Peyer's patch (tissue), 4 donors: ENCODE results near the gene YIPF1. TPM values are rescaled to one million over a fixed set of nuclear protein-coding genes. Genes with fewer than 3 reads are reported as not detected.

ENCODE experiments used
- DNase-seq, 3 donors: peaks; one replicate each; pipeline ENCODE4 v3.0.0-alpha.2; 2017 to 2019
- H3K27ac ChIP-seq, 4 donors: fragments of 200-600 bp; sonication (generic); one replicate each; pipeline ENCODE4 v1.5.1; 2016 to 2019
- H3K27me3 ChIP-seq, 2 donors: fragments of 200-600 bp; sonication (generic); one replicate each; pipeline ENCODE4 v1.5.1; 2019
- H3K36me3 ChIP-seq, 3 donors: fragments of 200-600 bp; sonication (generic); one replicate each; pipeline ENCODE4 v1.5.1; 2016 to 2019
- H3K4me1 ChIP-seq, 4 donors: fragments of 200-600 bp; sonication (generic); one replicate each; pipeline ENCODE4 v1.5.1; 2016 to 2019
- H3K4me3 ChIP-seq, 4 donors: fragments of 200-600 bp; sonication (generic); 1 replicate in 3 of 4; 2 replicates in 1 of 4; pipeline ENCODE4 v1.5.1; 2016 to 2019; ENCODE audit warnings: mild to moderate bottlenecking in 1 of 4
- H3K9me3 ChIP-seq, 4 donors: fragments of 200-600 bp; sonication (generic); one replicate each; pipeline ENCODE4 v1.5.1; 2016 to 2019; ENCODE audit warnings: mild to moderate bottlenecking in 1 of 4
- CTCF ChIP-seq, 6 experiments: fragments of 450-650 bp in 4 of 6; fragments of 200-600 bp in 2 of 6; sonication (generic) in 1 of 6; IDR thresholded peaks; one replicate each; pipeline ENCODE4 v1.5.1; 2017 to 2019; ENCODE audit warnings: antibody characterized with exemption in 6 of 6, mild to moderate bottlenecking in 3 of 6, moderate library complexity in 1 of 6
- POLR2A ChIP-seq, 2 donors: fragments of 450-650 bp; IDR thresholded peaks; one replicate each; pipeline ENCODE4 v1.5.1; 2017; ENCODE audit warnings: antibody characterized with exemption in 2 of 2, mild to moderate bottlenecking in 2 of 2, moderate library complexity in 2 of 2
- total RNA-seq, 4 donors: library from RNA; depleted of rRNA; stranded (reverse); fragments of >200 nt; gene quantifications; one replicate each; pipeline ENCODE4 v1.1.0, GENCODE V29; 2016

YIPF1 gene
- total RNA-seq, 4 donors from 2014 or later, result 10.7 to 35.9 (median 20.4) TPM

- Histone ChIP-seq H3K27ac (no peak overlapping the region), H3K36me3 (no peaks in the 10 kb centered on the region), H3K9me3 (no peaks in the 10 kb centered on the region), H3K4me3 (no peak overlapping the region), H3K27me3 (no peaks in the 10 kb centered on the region), H3K4me1 (peaks cover 0 to 8% (median 2%) of the 10 kb centered on the region in 4 donors)
- TF ChIP-seq CTCF (IDR thresholded peaks at IDR 0.05) (no peak), POLR2A (IDR thresholded peaks at IDR 0.05) (no peak)
- DNase-seq, result no peak
Observed at GRCh38 chr1:53834776-53835175, 54.8 kb downstream of the YIPF1 start.

- peaks cover 0 to 8% (median 2%) of the 10 kb centered on the region in 4 donors for H3K4me1 ChIP-seq
- no peak for DNase-seq
- no peaks in the 10 kb centered on the region for H3K9me3 ChIP-seq
- peaks cover 0 to 5% (median 0%) of the 10 kb centered on the region in 3 donors for H3K36me3 ChIP-seq
- H3K27ac ChIP-seq, result no peak overlapping the region
- H3K27me3 ChIP-seq, result no peaks in the 10 kb centered on the region
- TF ChIP-seq CTCF (IDR thresholded peaks at IDR 0.05), result no peak
- no peak overlapping the region for H3K4me3 ChIP-seq
Observed at GRCh38 chr1:53833393-53833792, 56.2 kb downstream of the YIPF1 start.

GRCh38 chr1:53826367-53826766, 63.2 kb downstream of the YIPF1 start:
- DNase-seq, result no peak
- Histone ChIP-seq H3K9me3 (no peaks in the 10 kb centered on the region), H3K4me3 (no peak overlapping the region), H3K4me1 (no peaks in the 10 kb centered on the region), H3K27ac (no peak overlapping the region), H3K27me3 (no peaks in the 10 kb centered on the region), H3K36me3 (peaks cover 0 to 25% (median 0%) of the 10 kb centered on the region in 3 donors)
- TF ChIP-seq CTCF (IDR thresholded peaks at IDR 0.05) (no peak), POLR2A (IDR thresholded peaks at IDR 0.05) (no peak)

GRCh38 chr1:53825306-53825705, 64.3 kb downstream of the YIPF1 start:
- no peak overlapping the region for H3K4me3 ChIP-seq
- no peaks in the 10 kb centered on the region for H3K9me3 ChIP-seq
- no peaks in the 10 kb centered on the region for H3K4me1 ChIP-seq
- TF ChIP-seq CTCF (IDR thresholded peaks at IDR 0.05), result no peak
- TF ChIP-seq POLR2A (IDR thresholded peaks at IDR 0.05), result no peak
- H3K27me3 ChIP-seq, result no peaks in the 10 kb centered on the region
- DNase-seq, result no peak
- H3K27ac ChIP-seq, result no peak overlapping the region
- H3K36me3 ChIP-seq, result peaks cover 0 to 25% (median 0%) of the 10 kb centered on the region in 3 donors

- no peak for DNase-seq
- TF ChIP-seq POLR2A (IDR thresholded peaks at IDR 0.05), result no peak
- no peak for TF ChIP-seq CTCF (IDR thresholded peaks at IDR 0.05)
- H3K27ac ChIP-seq, result no peak overlapping the region
- H3K9me3 ChIP-seq, result no peaks in the 10 kb centered on the region
- H3K4me1 ChIP-seq, result no peaks in the 10 kb centered on the region
- no peaks in the 10 kb centered on the region for H3K27me3 ChIP-seq
- H3K36me3 ChIP-seq, result peaks cover 0 to 26% (median 0%) of the 10 kb centered on the region in 3 donors
- no peak overlapping the region for H3K4me3 ChIP-seq
Observed at GRCh38 chr1:53822931-53823330, 66.7 kb downstream of the YIPF1 start.

GRCh38 chr1:53821380-53821779, 68.2 kb downstream of the YIPF1 start:
- TF ChIP-seq CTCF (IDR thresholded peaks at IDR 0.05) (no peak), POLR2A (IDR thresholded peaks at IDR 0.05) (no peak)
- H3K4me1 ChIP-seq, result no peaks in the 10 kb centered on the region
- no peaks in the 10 kb centered on the region for H3K9me3 ChIP-seq
- H3K36me3 ChIP-seq, result peaks cover 0 to 29% (median 0%) of the 10 kb centered on the region in 3 donors
- no peak overlapping the region for H3K27ac ChIP-seq
- DNase-seq, result no peak
- H3K27me3 ChIP-seq, result no peaks in the 10 kb centered on the region
- no peak overlapping the region for H3K4me3 ChIP-seq
